ENCODE data around the gene SDC3.

- no peak for TF ChIP-seq POLR2A (IDR thresholded peaks at IDR 0.05)
- TF ChIP-seq, protein P1, sequence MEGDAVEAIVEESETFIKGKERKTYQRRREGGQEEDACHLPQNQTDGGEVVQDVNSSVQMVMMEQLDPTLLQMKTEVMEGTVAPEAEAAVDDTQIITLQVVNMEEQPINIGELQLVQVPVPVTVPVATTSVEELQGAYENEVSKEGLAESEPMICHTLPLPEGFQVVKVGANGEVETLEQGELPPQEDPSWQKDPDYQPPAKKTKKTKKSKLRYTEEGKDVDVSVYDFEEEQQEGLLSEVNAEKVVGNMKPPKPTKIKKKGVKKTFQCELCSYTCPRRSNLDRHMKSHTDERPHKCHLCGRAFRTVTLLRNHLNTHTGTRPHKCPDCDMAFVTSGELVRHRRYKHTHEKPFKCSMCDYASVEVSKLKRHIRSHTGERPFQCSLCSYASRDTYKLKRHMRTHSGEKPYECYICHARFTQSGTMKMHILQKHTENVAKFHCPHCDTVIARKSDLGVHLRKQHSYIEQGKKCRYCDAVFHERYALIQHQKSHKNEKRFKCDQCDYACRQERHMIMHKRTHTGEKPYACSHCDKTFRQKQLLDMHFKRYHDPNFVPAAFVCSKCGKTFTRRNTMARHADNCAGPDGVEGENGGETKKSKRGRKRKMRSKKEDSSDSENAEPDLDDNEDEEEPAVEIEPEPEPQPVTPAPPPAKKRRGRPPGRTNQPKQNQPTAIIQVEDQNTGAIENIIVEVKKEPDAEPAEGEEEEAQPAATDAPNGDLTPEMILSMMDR (IDR thresholded peaks at IDR 0.05) = no peak
Measured at GRCh38 chr1:30846587-30846986, 62.0 kb downstream of the SDC3 start.

All from lower leg skin (tissue), 3 donors.